HEK293 (cell line): ENCODE data around the gene TNIP3.

ENCODE experiments used
- CTCF ChIA-PET: fragments of 350-600 bp; formaldehyde crosslinking; extraction: SDS; loops from one replicate; lab custom pipeline; 2021; ENCODE audit warnings: antibody characterized with exemption; lab: Yijun Ruan, JAX
- POLR2A ChIA-PET: fragments of 300-600 bp; formaldehyde crosslinking; extraction: SDS; loops from one replicate; lab custom pipeline; 2020; ENCODE audit warnings: antibody characterized with exemption, inconsistent platforms; lab: Yijun Ruan, JAX
- H3K27ac ChIP-seq: fragments of 200-500 bp; sonication (Bioruptor generic); 2 replicates; pipeline ENCODE4 v1.5.1; 2014; ENCODE audit warnings: low read depth, low read length, control low read depth, inconsistent platforms; ENCODE audit errors: extremely low read depth
- H3K36me3 ChIP-seq, 2 experiments: fragments of 200-500 bp in 1 of 2; sonication (Bioruptor generic) in 1 of 2; 1 replicate in 1 of 2; 2 replicates in 1 of 2; pipeline ENCODE4 v1.5.1; 2014 to 2017; ENCODE audit warnings: inconsistent platforms in 2 of 2, low read length in 2 of 2; ENCODE audit not compliant: control insufficient read depth in 2 of 2, insufficient read depth in 1 of 2
- H3K4me1 ChIP-seq: fragments of 200-500 bp; sonication (Bioruptor generic); 2 replicates; pipeline ENCODE4 v1.5.1; 2014; ENCODE audit warnings: mild to moderate bottlenecking, low read length, inconsistent platforms; ENCODE audit not compliant: control insufficient read depth, insufficient read depth
- H3K4me3 ChIP-seq: 2 replicates; pipeline ENCODE4 v1.5.1; 2011; ENCODE audit warnings: low read depth, mild to moderate bottlenecking, control low read depth, low read length, moderate library complexity
- H3K9me3 ChIP-seq: fragments of 200-500 bp; sonication (Bioruptor generic); 2 replicates; pipeline ENCODE4 v1.5.1; 2014; ENCODE audit warnings: low read depth, low read length, inconsistent platforms; ENCODE audit not compliant: control insufficient read depth, insufficient read depth
- ATF2 ChIP-seq: fragments of 450-650 bp; formaldehyde crosslinking; IDR thresholded peaks from 2 replicates; pipeline ENCODE4 v1.5.1; 2016; ENCODE audit warnings: missing biosample characterization, missing genetic modification characterization, low read depth
- BCL6B ChIP-seq: fragments of 450-650 bp; formaldehyde crosslinking; IDR thresholded peaks from 2 replicates; pipeline ENCODE4 v1.5.1; 2017; ENCODE audit warnings: missing biosample characterization, missing genetic modification characterization
- ELK4 ChIP-seq: IDR thresholded peaks from 2 replicates; pipeline ENCODE4 v1.6.1; 2011; ENCODE audit warnings: mild to moderate bottlenecking, low read depth, low read length, borderline replicate concordance
- KLF8 ChIP-seq: fragments of 450-650 bp; formaldehyde crosslinking; IDR thresholded peaks from 2 replicates; pipeline ENCODE4 v1.5.1; 2016; ENCODE audit warnings: missing biosample characterization, missing genetic modification characterization
- SALL2 ChIP-seq: fragments of 450-650 bp; formaldehyde crosslinking; IDR thresholded peaks from 2 replicates; pipeline ENCODE4 v1.5.0; 2017; ENCODE audit warnings: missing biosample characterization, mild to moderate bottlenecking, missing genetic modification characterization, borderline replicate concordance
- WT1 ChIP-seq: fragments of 450-650 bp; formaldehyde crosslinking; IDR thresholded peaks from 2 replicates; pipeline ENCODE4 v1.5.1; 2016; ENCODE audit warnings: missing biosample characterization, missing genetic modification characterization
- ZBTB44 ChIP-seq: fragments of 450-650 bp; IDR thresholded peaks from 2 replicates; pipeline ENCODE4 v1.5.1; 2018; ENCODE audit warnings: missing biosample characterization, mild to moderate bottlenecking, missing genetic modification characterization
- ZFP3 ChIP-seq: fragments of 450-650 bp; formaldehyde crosslinking; IDR thresholded peaks from 2 replicates; pipeline ENCODE4 v1.5.1; 2016; ENCODE audit warnings: low read depth, missing biosample characterization, missing genetic modification characterization
- ZNF146 ChIP-seq: fragments of 450-650 bp; formaldehyde crosslinking; IDR thresholded peaks from 2 replicates; pipeline ENCODE4 v1.5.1; 2016; ENCODE audit warnings: missing biosample characterization, missing genetic modification characterization
- ZNF169 ChIP-seq: fragments of 450-650 bp; formaldehyde crosslinking; IDR thresholded peaks from 2 replicates; pipeline ENCODE4 v1.5.1; 2016; ENCODE audit warnings: missing biosample characterization, missing genetic modification characterization
- ZNF2 ChIP-seq: fragments of 450-650 bp; formaldehyde crosslinking; IDR thresholded peaks from 2 replicates; pipeline ENCODE4 v1.5.1; 2016; ENCODE audit warnings: missing biosample characterization, missing genetic modification characterization
- ZNF23 ChIP-seq: fragments of 450-650 bp; formaldehyde crosslinking; IDR thresholded peaks from 2 replicates; pipeline ENCODE4 v1.5.1; 2016; ENCODE audit warnings: missing biosample characterization, missing genetic modification characterization, borderline replicate concordance
- ZNF266 ChIP-seq: fragments of 450-650 bp; formaldehyde crosslinking; IDR thresholded peaks from 2 replicates; pipeline ENCODE4 v1.5.1; 2016; ENCODE audit warnings: missing biosample characterization, missing genetic modification characterization, low read depth
- ZNF473 ChIP-seq: fragments of 450-650 bp; formaldehyde crosslinking; IDR thresholded peaks from 2 replicates; pipeline ENCODE4 v1.5.1; 2017; ENCODE audit warnings: missing biosample characterization, missing genetic modification characterization
- ZNF501 ChIP-seq: fragments of 450-650 bp; formaldehyde crosslinking; IDR thresholded peaks from 2 replicates; pipeline ENCODE4 v1.5.1; 2016; ENCODE audit warnings: missing biosample characterization, missing genetic modification characterization
- ZNF513 ChIP-seq: fragments of 450-650 bp; IDR thresholded peaks from 2 replicates; pipeline ENCODE4 v1.5.1; 2018; ENCODE audit warnings: missing biosample characterization, missing genetic modification characterization
- ZNF639 ChIP-seq: fragments of 450-650 bp; formaldehyde crosslinking; IDR thresholded peaks from 2 replicates; pipeline ENCODE4 v1.5.1; 2016; ENCODE audit warnings: missing biosample characterization, missing genetic modification characterization

The TNIP3 gene

GRCh38 chr4:121126449-121127006, 37.6 kb downstream of the TNIP3 start:
- Histone ChIP-seq H3K4me1 (no peaks in the 10 kb centered on the region), H3K27ac (no peak overlapping the region), H3K9me3 (no peaks in the 10 kb centered on the region), H3K36me3 (no peaks in the 10 kb centered on the region), H3K4me3 (no peak overlapping the region)
- ChIA-PET POLR2A (no interaction called here), CTCF (interaction anchor here (0.7 kb wide), 1 partner anchor 70 kb away, joined by 3 read pairs; no protein-coding TSS in a partner anchor)
- no peak for TF ChIP-seq KLF8
- no peak for TF ChIP-seq ZNF2 (tag by site-specific recombination)
- TF ChIP-seq WT1 (tag by site-specific recombination) = no peak
- no peak for TF ChIP-seq ZNF23 (tag by site-specific recombination)
- no peak for TF ChIP-seq ZNF513 (tag by site-specific recombination)
- no peak for TF ChIP-seq ATF2 (tag by site-specific recombination)
- TF ChIP-seq SALL2 = no peak
- no peak for TF ChIP-seq ZFP3
- no peak for TF ChIP-seq ZNF473 (tag by site-specific recombination)
- no peak for TF ChIP-seq ZBTB44 (tag by site-specific recombination)
- TF ChIP-seq ZNF266 (tag by site-specific recombination) = no peak
- no peak for TF ChIP-seq ZNF639 (tag by site-specific recombination)
- no peak for TF ChIP-seq BCL6B
- no peak for TF ChIP-seq ZNF501 (tag by site-specific recombination)
- no peak for TF ChIP-seq ZNF146
- no peak for TF ChIP-seq ZNF169 (tag by site-specific recombination)

GRCh38 chr4:121125498-121125885, 38.6 kb downstream of the TNIP3 start:
- TF ChIP-seq ELK4 = no peak
- Histone ChIP-seq H3K9me3 (no peaks in the 10 kb centered on the region), H3K4me3 (no peak overlapping the region), H3K36me3 (no peaks in the 10 kb centered on the region), H3K4me1 (no peaks in the 10 kb centered on the region), H3K27ac (no peak overlapping the region)
- ChIA-PET CTCF (no interaction called here), POLR2A (no interaction called here)
